HG03432 (cell line): ENCODE data around the gene C22orf15.
"Not testable (repeated sequence)": the region's sequence is repeated elsewhere in the genome, so short reads cannot be mapped to it uniquely, and the experiment has no call there.

Source experiments
- ATAC-seq: cut with Tn5 transposase; IDR thresholded peaks from one replicate; pipeline ENCODE4 v1.9.1; 2021; ENCODE audit warnings: mild to moderate bottlenecking, moderate library complexity; ENCODE audit not compliant: unreplicated experiment

The C22orf15 gene, protein sequence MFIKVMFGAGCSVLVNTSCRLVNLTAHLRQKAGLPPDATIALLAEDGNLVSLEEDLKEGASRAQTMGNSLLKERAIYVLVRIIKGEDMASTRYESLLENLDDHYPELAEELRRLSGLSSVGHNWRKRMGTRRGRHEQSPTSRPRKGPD

GRCh38 chr22:23762842-23763578, at the start of gene C22orf15:
TSS of gene C22orf15 (plus strand) at chr22:23762990. CDS start at chr22:23763307, 317 bp downstream.
- ATAC-seq = no peak

DNA sequence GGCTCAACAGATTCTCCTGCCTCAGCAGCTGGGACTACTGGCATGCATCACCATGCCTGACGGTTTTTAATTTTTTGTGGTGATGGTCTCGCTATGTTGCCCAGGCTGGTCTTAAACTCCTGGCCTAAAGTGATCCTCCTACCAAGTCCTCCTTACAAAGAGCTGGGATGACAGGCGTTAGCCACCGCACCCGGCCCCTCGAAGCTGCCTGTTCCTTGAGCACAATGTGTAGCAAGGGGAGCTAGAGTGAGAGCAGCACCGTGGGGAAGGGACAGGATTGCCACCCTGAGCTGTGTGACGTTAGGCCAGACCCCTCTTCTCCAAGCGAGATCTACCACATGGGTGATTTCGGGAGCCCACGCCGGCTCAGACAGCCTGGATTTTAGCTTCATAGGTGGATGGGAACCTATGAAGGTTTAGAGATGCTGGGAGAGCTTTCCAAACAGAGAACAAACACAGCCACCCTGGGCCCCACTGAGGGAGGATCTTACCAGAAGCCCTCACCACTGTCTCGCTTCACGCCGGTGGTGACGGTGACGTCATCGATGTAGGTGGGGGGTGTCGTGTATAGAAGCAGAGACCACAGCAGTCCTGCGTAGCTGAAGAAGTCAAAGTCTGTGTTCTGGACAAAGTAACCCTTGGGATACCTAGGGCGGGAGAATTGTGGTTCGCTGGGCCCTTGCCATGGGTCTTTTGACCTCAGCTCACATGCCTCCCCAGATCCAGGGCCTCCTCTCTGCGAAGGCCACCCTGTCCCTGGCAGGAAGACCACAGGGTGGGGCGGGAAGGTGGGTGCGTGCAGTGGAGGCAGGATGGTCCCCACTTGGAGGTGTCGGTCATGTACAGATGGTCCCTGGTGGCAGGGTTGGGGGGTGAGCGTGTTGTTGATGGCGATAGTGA, 48.8 kb upstream of the C22orf15 start:
- no peak for ATAC-seq

GRCh38 chr22:23714596-23715578, 47.9 kb upstream of the C22orf15 start:
- no peak for ATAC-seq

DNA sequence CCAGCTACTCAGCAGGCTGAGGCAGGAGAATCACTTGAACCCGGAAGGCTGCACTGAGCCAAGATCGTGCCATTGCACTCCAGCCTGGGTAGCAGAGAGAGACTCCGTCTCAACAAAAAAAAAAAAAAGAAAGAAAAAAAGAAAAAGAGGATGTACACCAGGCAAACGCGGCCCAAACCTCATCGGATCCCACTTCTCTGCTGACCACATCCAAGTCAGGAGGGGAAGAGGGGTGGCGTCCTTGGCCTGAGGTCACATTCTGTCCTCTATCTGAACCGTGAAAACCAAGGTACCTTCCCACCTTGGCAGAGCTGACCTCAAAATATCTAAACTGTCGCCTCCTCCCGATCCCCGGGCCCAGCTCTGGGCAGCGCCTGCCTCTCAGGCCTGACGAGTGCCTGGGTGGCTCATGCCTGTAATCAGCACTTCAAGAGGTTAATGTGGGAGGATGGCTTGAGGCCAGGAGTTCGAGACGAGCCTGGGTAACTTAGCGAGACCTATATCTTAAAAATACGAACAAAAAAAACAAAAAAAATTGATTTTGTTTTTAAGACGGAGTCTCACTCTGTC, 46.9 kb upstream of the C22orf15 start:
- no peak for ATAC-seq

DNA sequence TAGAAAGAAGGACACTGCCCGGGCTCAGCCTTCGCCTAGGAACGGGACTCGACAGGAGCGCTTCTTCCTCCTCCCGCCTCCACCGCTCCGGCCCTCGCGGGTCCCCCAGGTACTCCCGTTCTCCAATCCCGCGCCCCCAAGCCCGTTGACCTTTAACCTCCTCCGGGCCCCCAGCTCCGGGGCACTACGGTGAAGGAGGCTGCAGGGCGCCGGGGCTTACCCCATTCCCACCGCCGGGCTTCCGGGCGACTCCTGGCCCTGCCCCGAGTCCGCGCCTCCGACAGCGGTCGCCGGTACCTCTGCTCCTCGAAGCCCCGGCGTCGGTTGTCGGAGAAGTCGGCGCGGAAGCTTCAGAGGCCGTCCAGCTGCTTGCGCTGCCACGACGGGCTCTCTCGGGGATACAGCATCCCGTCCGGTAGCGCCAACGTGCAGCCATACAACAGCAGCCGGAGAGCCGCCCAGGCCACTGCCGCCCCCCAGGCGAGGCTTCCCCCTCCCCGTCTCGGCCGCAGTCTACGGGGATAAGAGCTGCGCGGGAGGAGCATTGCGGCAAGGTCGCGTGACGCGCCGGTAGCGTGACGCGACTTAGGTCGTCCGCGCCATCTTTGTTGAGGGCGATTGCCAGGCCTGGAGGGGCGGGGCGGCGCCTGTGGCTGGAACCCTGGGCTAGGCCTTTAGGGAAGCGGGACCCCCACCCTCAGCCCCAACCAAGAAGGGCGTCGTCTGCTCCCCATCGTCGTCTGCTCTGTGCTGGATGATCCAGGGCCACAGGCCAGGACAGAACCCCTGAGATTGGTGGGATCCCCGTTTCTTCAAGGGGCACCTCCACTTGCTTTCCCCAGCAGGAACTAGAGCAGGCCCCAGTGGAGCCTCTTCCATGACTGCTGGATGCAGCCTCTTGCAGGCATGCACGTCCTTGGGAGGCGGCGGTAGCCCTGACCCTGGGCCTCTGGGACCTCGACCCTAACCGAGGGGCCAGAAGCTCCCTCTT, 45.7 kb upstream of the C22orf15 start:
- ATAC-seq = peak; percentile 92

DNA sequence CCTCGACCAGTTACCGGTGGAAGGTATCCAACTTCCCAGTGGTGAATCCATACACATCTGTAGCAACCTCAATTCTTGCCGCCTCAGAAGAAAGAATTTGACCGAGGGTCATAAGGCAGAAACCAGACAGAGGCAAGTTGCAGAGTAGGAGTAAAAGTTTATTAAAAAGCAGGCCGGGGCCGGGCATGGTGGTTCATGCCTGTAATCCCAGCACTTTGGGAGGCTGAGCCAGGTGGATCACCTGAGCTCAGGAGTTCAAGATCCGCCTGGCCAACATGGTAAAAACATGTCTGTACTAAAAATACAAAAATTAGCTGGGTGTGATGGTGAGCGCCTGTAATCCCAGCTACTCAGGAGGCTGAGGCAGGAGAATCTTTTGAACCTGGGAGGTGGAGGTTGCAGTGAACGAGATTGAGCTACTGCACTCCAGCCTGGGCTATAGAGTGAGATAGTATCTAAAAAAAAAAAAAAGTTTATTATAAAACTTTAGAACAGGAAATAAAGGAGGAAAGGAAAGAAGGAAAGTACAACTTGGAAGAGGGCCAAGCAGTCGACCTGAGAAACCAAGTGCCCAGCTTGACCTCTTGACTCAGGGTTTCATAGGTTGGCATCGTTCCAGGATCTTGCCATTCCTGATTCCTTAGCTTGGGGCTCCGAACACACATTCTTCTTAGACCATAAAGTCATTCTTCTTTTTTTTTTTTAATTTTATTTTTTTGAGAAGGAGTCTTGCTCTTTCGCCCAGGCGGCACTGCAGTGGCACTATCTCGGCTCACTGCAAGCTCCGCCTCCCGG, 44.2 kb upstream of the C22orf15 start:
- no peak for ATAC-seq

GRCh38 chr22:23720855-23721254, 41.9 kb upstream of the C22orf15 start:
- no peak for ATAC-seq

DNA sequence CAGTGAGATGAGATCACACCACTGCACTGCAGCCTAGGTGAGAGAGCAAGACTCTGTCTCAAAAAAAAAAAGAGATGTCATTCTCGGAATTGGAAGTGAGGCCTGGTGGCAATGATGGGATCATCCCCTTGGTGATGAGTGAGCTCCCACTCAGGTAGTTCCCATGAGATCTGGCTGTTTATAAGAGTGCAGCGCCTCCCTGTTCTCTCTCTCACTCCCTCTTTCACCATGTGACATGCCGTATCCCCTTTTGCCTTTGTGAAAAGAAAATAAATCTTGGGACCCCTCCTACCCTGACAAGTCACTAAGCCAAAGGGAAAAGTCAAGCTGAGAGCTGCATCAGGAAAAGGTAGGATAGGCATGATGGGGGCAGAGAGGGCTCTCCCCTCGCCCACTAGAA, 40.6 kb upstream of the C22orf15 start:
- ATAC-seq = no peak

- no peak for ATAC-seq
These were observed 40.1 kb upstream of the C22orf15 start for GRCh38 chr22:23722724-23723123.

DNA sequence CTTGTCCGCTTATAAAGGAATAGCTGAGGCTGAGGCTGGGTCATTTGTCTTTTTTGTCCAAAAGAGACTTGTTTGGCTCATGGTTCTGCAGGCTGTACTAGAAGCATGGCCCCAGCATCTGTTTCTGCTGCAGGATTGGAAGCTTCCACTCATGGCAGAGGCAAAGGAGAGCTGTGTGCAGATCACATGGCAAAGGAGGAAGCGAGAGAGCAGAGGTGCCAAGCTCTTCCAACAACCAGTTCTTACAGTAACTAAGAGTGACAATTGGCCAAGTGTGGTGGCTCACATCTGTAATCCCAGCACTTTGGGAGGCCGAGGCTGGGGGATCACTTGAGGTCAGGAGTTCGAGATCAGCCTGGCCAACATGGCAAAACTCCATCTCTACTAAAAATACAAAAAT, 34.7 kb upstream of the C22orf15 start:
- ATAC-seq = not testable (repeated sequence)

DNA sequence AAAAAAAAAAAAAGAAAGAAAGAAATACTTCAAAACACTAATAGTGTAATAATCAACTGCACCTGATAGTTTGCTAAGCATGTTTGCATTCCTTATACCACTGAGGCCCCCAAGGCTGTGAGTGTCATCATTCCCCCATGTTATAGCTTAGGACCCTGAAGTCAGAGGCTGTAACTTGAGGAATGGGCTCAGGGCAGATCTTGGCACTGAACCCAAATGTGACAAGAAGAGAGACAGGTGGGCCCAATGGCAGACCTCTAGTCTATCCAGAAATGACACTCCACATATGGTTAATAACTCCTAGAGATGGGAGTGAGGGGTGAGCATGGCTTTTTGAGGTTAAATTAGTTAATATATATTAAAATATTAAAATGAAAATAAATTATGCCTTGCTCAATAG, 25.1 kb upstream of the C22orf15 start:
- ATAC-seq = no peak

GRCh38 chr22:23742505-23743264, 20.1 kb upstream of the C22orf15 start:
- no peak for ATAC-seq

DNA sequence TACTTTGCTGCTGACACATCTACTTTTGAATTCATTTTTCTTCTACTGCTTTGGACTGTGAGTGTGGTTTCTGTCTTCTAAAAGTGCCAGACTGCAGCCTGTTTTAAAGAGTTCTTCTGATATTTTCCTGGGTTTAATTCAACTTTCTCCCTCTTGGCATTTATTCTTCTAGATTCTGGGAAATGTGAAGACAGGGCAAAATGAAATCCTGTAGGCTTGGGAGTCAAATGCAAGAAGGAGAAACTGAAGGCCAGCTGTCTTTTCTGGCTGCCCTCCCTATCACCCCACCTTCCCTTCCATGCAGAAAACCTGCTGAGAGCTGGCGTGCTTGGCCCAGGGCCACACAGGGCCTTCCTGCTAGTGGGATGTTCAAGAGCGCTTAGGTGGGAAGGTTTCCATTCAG, 19.5 kb upstream of the C22orf15 start:
- no peak for ATAC-seq

DNA sequence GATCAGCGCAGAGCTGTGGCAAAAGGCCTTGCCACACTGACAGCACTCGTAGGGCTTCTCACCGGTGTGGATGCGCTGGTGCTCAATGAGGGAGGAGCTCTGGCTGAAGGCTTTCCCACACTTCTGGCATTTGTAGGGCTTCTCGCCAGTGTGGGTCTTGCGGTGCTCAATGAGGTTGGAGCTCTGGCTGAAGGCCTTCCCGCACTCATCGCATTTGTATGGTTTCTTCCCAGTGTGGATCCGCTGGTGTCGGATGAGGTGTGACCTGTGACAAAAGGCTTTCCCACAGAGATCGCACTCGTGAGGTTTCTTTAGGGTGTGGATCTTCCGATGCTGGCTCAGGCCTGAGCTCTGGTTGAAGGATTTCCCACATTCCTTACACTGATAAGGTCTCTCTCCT, 18.8 kb upstream of the C22orf15 start:
- ATAC-seq = no peak

- ATAC-seq = no peak
These were observed 18.3 kb upstream of the C22orf15 start for GRCh38 chr22:23744485-23744884.

DNA sequence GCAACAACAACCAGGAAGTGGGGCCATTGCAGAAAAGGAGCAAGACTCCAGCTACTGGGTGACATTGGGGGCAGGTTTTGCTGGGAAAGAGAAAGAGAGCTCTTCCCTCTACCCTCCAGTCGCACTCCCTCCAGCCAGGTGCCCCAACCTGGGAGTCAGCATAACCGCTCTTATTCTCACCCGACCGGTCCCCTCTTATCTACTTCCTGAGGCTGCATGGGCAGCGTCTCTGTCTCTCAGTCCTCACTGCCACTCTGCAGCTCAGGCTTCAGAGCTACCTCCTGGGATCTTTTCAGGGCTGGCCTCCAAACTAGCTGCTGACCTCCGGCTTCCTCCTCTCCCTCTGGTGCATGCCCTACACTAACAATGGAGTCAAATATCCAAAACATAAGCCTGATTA, 17.0 kb upstream of the C22orf15 start:
- ATAC-seq = no peak

- ATAC-seq = no peak
These were observed 12.9 kb upstream of the C22orf15 start for GRCh38 chr22:23749841-23750301.
